PFSK-1 (cell line): Measurements from ENCODE around the gene C20orf141.

ENCODE experiments used
- FOXP2 ChIP-seq: optimal IDR thresholded peaks from 2 replicates; pipeline ENCODE3; 2011; ENCODE audit warnings: borderline replicate concordance, control low read depth, inconsistent platforms; ENCODE audit not compliant: insufficient read depth; ENCODE audit errors: extremely low read length, extremely low read depth
- POLR2AphosphoS5 ChIP-seq: IDR thresholded peaks from 2 replicates; pipeline ENCODE4 v1.6.1; 2012; ENCODE audit warnings: low read depth, mild to moderate bottlenecking, control low read depth, low read length, moderate library complexity
- SIN3A ChIP-seq: IDR thresholded peaks from 2 replicates; pipeline ENCODE4 v1.6.1; 2012; ENCODE audit warnings: mild to moderate bottlenecking, low read length, moderate library complexity, borderline replicate concordance; ENCODE audit not compliant: insufficient read depth
- TAF1 ChIP-seq: IDR thresholded peaks from 2 replicates; pipeline ENCODE4 v1.6.1; 2012; ENCODE audit warnings: low read length, control low read depth, borderline replicate concordance; ENCODE audit not compliant: insufficient read depth
- TF ChIP-seq, protein P1 (sequence below), 2 experiments: IDR thresholded peaks; 2 replicates each; pipeline versions ENCODE4 v1.6.1 to v1.8.0; 2011 to 2012; ENCODE audit warnings: low read depth in 2 of 2, low read length in 2 of 2, control low read depth in 1 of 2, inconsistent platforms in 1 of 2, mild to moderate bottlenecking in 1 of 2, moderate library complexity in 1 of 2; ENCODE audit not compliant: insufficient read depth in 1 of 2

DNA sequence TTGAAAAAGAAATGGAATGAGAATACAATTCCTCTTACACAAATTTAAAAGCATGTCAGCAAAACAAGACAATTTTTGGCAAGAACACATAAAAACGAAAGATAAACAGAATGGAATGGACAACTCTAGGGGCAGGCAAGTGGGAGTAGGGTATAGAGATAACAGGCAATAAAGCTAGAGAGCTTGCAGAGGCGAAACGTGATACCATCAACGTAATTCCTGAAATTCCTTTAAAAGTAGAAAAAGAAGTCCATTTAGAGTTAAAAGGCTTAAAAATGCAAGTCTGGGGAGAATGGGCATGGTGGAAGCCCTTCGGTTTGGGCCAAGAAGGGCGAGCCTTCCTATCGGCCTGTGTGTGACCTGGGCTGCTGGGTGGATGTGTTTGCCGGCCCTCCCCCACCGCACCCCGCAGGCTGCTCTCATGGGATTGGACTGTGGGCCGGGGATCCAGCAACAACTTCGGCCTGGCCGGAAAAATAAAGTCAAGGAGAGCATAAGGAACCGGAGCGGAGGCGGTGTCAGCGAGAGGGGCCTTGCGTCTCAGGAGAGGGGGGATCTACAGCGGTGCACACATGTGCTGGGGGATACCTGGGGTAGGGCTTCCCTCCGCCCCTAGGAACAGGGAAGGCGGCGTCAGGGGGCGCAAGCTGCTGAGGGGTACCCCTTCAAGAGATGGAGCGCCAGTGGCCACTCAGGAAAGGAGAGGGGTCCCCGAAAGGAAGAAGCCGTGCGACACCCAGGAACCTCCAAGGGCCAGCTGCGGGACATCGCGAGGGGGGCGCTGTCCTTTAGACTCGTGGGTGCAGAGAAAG, 5.5 kb downstream of the C20orf141 start:
- no peak for TF ChIP-seq TAF1
- no peak for TF ChIP-seq POLR2AphosphoS5
- TF ChIP-seq, protein P1, sequence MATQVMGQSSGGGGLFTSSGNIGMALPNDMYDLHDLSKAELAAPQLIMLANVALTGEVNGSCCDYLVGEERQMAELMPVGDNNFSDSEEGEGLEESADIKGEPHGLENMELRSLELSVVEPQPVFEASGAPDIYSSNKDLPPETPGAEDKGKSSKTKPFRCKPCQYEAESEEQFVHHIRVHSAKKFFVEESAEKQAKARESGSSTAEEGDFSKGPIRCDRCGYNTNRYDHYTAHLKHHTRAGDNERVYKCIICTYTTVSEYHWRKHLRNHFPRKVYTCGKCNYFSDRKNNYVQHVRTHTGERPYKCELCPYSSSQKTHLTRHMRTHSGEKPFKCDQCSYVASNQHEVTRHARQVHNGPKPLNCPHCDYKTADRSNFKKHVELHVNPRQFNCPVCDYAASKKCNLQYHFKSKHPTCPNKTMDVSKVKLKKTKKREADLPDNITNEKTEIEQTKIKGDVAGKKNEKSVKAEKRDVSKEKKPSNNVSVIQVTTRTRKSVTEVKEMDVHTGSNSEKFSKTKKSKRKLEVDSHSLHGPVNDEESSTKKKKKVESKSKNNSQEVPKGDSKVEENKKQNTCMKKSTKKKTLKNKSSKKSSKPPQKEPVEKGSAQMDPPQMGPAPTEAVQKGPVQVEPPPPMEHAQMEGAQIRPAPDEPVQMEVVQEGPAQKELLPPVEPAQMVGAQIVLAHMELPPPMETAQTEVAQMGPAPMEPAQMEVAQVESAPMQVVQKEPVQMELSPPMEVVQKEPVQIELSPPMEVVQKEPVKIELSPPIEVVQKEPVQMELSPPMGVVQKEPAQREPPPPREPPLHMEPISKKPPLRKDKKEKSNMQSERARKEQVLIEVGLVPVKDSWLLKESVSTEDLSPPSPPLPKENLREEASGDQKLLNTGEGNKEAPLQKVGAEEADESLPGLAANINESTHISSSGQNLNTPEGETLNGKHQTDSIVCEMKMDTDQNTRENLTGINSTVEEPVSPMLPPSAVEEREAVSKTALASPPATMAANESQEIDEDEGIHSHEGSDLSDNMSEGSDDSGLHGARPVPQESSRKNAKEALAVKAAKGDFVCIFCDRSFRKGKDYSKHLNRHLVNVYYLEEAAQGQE (IDR thresholded peaks at IDR 0.05; ENCODE audit: insufficient read depth in 1 of 2, low read depth in 2 of 2, low read length in 2 of 2): no peak
- no peak for TF ChIP-seq SIN3A
- no peak for TF ChIP-seq FOXP2
